ENCODE results near the gene ZNF506.
A peak's percentile ranks its signal among the peaks of the same experiment; 100 is the strongest.
"Not testable (repeated sequence)": the region's sequence is repeated elsewhere in the genome, so short reads cannot be mapped to it uniquely, and the experiment has no call there.

ZNF506 gene

DNA sequence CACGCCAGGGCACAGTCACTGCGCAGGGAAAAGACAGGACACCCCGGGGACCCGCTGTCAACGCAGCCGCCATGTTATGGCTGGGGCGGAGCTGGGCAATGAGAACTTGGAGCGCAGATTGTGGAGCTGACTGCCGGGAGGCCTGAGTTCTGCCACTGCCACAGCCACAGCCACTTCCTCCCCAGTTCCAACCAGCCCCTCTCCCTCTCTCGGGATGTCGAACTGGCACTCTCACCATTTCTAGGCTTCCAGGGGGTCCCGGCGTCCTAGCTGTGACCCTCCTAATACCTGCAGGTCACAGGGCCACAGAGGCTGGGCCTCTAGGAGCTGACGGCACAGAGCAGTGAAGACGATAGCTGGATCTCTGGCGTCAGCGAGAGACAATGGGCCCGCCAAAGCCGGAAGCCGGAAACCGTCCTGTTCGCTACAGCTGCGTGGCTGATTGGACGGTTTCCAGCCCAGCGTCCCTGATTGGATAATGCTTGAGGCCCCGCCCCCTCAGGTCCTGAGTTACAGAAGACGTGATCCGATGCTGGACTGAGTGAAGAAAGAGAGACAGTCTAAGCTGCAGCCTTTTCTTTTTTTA is at the start of gene ZNF506:
Gene ZNF506, minus strand, starts transcription at position 385 of the 586 bp plus-strand sequence. Its CDS starts 147 bp downstream, at position 238.
- DNase-seq (ENCODE audit: low read depth) = peak; percentile 99

- not testable (repeated sequence) for DNase-seq (ENCODE audit: low read depth)
Observed at GRCh38 chr19:19870086-19870485, 48.5 kb upstream of the ZNF506 start.

DNA sequence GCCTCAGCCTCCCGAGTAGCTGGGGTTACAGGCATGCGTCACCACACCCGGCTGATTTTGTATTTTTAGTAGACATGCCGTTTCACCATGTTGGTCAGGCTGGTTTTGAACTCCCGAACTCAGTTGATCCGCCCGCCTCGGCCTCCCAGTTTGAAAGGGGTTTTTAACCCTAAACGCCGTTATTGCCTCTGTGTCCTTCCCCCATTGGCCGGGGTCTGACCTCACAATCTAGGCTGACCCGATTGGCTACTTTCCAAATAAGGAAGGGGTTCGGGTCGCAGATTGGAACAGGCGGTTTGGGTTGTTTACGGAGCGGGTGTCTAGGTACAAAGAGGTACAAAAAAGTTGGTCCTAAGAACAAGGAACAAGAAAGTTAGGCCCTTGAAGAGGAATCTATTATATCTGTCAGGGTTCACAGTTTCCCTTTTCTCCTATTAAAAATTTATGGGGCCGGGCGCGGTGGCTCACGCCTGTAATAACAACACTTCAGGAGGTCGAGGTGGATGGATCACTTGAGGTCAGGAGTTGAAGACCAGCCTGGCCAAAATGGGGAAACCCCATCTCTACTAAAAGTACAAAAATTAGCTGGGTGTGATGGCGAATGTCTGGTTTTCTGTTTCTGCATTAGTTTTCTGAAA is 45.2 kb upstream of the ZNF506 start:
- peak; percentile 18 for DNase-seq (ENCODE audit: low read depth)

GRCh38 chr19:19865750-19866610 is 44.4 kb upstream of the ZNF506 start, which contains the start of gene ZNF253:
ZNF253 (plus strand) TSS chr19:19865882; CDS start chr19:19865997, 115 bp downstream.
- peak; percentile 95 for DNase-seq (ENCODE audit: low read depth)

GRCh38 chr19:19860756-19861390 is 39.3 kb upstream of the ZNF506 start:
- peak; percentile 53 for DNase-seq (ENCODE audit: low read depth)

- DNase-seq (ENCODE audit: low read depth) = no peak
Observed at GRCh38 chr19:19858751-19859150, 37.2 kb upstream of the ZNF506 start.

GRCh38 chr19:19851740-19852139 is 30.2 kb upstream of the ZNF506 start:
- not testable (repeated sequence) for DNase-seq (ENCODE audit: low read depth)

GRCh38 chr19:19849056-19849455 is 27.5 kb upstream of the ZNF506 start:
- no peak for DNase-seq (ENCODE audit: low read depth)

- no peak for DNase-seq (ENCODE audit: low read depth)
Observed at GRCh38 chr19:19847781-19848180, 26.2 kb upstream of the ZNF506 start.

DNA sequence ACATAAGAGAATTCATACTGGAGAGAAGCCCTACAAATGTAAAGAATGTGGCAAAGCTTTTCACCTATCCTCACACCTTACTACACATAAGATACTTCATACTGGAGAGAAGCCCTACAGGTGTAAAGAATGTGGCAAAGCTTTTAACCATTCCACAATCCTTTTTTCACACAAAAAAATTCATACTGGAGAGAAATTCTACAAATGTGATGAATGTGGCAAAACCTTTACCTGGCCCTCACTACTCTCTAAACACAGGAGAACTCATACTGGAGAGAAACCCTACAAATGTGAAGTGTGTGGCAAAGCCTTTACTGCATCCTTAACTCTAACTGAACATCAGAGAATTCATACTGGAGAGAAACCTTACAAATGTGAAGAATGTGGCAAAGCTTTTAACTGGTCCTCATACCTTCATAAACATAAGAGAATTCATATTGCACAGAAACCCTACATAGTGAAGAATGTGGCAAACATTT is 14.0 kb upstream of the ZNF506 start:
- no peak for DNase-seq (ENCODE audit: low read depth)

GRCh38 chr19:19826875-19827274 is 5.3 kb upstream of the ZNF506 start:
- DNase-seq (ENCODE audit: low read depth) = no peak

- no peak for DNase-seq (ENCODE audit: low read depth)
Observed at GRCh38 chr19:19823916-19824315, 2.4 kb upstream of the ZNF506 start.

- peak; percentile 8 for DNase-seq (ENCODE audit: low read depth)
Observed at GRCh38 chr19:19821976-19822375, 426 bp upstream of the ZNF506 start.

DNA sequence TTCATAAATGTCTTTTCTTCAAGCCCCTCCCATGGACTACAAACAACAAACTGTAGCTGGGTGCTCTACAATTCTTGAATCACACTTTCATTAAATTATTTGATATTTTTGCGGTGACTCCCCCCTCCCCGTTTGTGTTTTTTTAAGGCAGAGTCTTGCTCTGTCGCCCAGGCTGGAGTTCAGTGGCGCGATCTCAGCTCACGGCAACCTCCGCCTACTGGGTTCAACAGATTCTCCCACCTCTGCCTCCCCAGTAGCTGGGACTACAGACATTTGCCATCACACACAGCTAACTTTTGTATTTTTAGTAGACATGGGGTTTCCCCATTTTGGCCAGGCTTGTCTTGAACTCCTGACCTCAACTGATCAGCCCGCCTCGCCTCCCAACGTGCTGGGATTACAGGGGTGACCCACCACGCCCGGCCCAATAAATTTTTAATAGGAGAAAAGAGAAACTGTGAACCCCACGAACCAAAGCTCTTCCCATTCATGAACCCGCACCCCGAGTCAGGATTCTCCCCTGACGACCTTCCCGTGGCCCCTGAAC is 703 bp downstream of the ZNF506 start:
- peak; percentile 23 for DNase-seq (ENCODE audit: low read depth)

GRCh38 chr19:19817357-19817756 is 4.2 kb downstream of the ZNF506 start:
- DNase-seq (ENCODE audit: low read depth) = no peak

DNA sequence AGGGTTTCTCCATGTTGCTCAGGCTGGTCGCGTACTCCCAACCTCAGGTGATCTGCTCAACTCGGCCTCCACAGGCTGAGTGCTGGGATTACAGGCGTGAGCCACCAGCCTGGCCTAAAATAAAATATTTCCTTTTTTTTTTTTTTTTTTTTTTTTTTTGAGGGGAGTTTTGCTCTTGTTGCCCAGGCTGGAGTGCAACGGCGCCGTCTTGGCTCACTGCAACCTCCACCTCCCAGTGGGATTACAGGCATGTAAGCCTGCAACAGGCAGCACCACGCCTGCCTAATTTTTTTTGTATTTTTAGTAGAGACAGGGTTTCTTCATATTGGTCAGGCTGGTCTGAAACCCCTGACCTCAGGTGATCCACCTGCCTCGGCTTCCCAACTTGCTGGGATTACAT is 4.9 kb downstream of the ZNF506 start:
- no peak for DNase-seq (ENCODE audit: low read depth)

DNA sequence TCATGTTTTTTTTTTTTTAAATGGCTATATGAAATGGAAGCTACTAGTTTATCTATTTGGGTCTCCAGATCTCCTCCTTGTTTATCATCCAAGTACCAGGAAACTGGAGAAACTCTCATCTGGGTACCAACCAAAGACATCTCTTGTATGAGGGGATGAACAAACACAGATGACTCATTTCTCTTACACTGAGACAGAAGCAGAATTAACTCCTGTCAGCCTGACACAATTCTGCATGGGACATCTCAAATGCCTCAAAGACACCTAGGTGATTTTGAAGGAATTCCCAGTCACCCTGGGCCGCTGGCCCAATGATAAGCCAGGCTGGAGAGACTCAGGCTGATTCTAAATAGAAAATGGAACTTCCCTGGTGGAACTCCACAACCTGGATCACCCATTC is 9.6 kb downstream of the ZNF506 start:
- peak; percentile 39 for DNase-seq (ENCODE audit: low read depth)

- DNase-seq (ENCODE audit: low read depth) = no peak
Observed at GRCh38 chr19:19805480-19805879, 16.1 kb downstream of the ZNF506 start.

- DNase-seq (ENCODE audit: low read depth) = no peak
Observed at GRCh38 chr19:19788015-19788414, 33.5 kb downstream of the ZNF506 start.

GRCh38 chr19:19785476-19785875 is 36.1 kb downstream of the ZNF506 start:
- DNase-seq (ENCODE audit: low read depth) = not testable (repeated sequence)

- DNase-seq (ENCODE audit: low read depth) = no peak
Observed at GRCh38 chr19:19782783-19783182, 38.8 kb downstream of the ZNF506 start.

DNA sequence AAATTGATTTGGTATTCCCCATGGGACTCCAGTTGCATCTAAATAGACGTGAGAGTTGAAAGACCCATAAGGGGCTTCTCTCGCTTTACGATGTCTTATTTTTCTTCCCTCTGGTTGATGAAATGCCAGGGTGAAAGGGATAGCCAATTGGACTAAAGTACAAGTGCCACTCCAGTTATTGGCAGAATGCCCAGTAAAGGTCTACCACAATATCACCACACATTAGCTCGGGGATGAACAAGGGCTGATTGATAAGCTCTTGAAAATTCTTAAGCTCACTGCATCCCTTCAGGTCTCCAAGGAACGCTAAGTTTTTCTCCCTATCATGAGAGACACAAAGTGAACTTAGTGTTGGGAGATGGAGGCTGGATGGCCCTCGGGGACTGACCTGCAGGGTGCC is 39.8 kb downstream of the ZNF506 start:
- not testable (repeated sequence) for DNase-seq (ENCODE audit: low read depth)

All from iris pigment epithelial cell (primary cell).